Panc1 (cell line): ENCODE results near the gene SCCPDH.

ENCODE experiments used
- POLR2AphosphoS5 ChIP-seq: IDR thresholded peaks from 2 replicates; pipeline ENCODE4 v1.6.1; 2012; ENCODE audit warnings: mild to moderate bottlenecking, low read depth, low read length, moderate library complexity
- REST ChIP-seq, 2 experiments: IDR thresholded peaks; 2 replicates each; pipeline ENCODE4 v1.6.1; 2011 to 2012; ENCODE audit warnings: low read depth in 2 of 2, control low read depth in 1 of 2, low read length in 1 of 2, mild to moderate bottlenecking in 1 of 2, moderate library complexity in 1 of 2; ENCODE audit not compliant: insufficient read depth in 1 of 2
- TF ChIP-seq, protein P1 (sequence below): fragments of 450-650 bp; IDR thresholded peaks from 2 replicates; pipeline ENCODE4 v1.5.1; 2017; ENCODE audit warnings: mild to moderate bottlenecking

GRCh38 chr1:246787781-246788513, 63.7 kb downstream of the SCCPDH start:
- TF ChIP-seq POLR2AphosphoS5 (no peak), REST (IDR thresholded peaks at IDR 0.05; ENCODE audit: insufficient read depth in 1 of 2, low read depth in 2 of 2, low read length in 1 of 2) (no peak)
- TF ChIP-seq, protein P1, sequence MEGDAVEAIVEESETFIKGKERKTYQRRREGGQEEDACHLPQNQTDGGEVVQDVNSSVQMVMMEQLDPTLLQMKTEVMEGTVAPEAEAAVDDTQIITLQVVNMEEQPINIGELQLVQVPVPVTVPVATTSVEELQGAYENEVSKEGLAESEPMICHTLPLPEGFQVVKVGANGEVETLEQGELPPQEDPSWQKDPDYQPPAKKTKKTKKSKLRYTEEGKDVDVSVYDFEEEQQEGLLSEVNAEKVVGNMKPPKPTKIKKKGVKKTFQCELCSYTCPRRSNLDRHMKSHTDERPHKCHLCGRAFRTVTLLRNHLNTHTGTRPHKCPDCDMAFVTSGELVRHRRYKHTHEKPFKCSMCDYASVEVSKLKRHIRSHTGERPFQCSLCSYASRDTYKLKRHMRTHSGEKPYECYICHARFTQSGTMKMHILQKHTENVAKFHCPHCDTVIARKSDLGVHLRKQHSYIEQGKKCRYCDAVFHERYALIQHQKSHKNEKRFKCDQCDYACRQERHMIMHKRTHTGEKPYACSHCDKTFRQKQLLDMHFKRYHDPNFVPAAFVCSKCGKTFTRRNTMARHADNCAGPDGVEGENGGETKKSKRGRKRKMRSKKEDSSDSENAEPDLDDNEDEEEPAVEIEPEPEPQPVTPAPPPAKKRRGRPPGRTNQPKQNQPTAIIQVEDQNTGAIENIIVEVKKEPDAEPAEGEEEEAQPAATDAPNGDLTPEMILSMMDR: no peak
